ENCODE measurements around the gene MIR17HG.
"Not testable (repeated sequence)": the region's sequence is repeated elsewhere in the genome, so short reads cannot be mapped to it uniquely, and the experiment has no call there.

The MIR17HG gene

GRCh38 chr13:91347996-91348905 lies 764 bp downstream of the MIR17HG start:
- DNase-seq: peak in 12 of 14 donors; percentile 37 to 90 (median 63)

GRCh38 chr13:91348906-91349435 lies 1.5 kb downstream of the MIR17HG start:
- DNase-seq: peak; percentile 18 to 94 (median 82)

GRCh38 chr13:91349992-91350911 lies 2.8 kb downstream of the MIR17HG start:
- no peak for DNase-seq

GRCh38 chr13:91351123-91351522 lies 3.6 kb downstream of the MIR17HG start:
- DNase-seq: no peak

- no peak for DNase-seq
These were observed 4.5 kb downstream of the MIR17HG start for GRCh38 chr13:91351980-91352379.

GRCh38 chr13:91352891-91353290 lies 5.4 kb downstream of the MIR17HG start:
- not testable (repeated sequence) for DNase-seq

- no peak for DNase-seq
These were observed 6.0 kb downstream of the MIR17HG start for GRCh38 chr13:91353494-91353893.

- no peak for DNase-seq
These were observed 7.8 kb downstream of the MIR17HG start for GRCh38 chr13:91355099-91355825.

GRCh38 chr13:91355826-91356710 lies 8.6 kb downstream of the MIR17HG start:
- DNase-seq: no peak

GRCh38 chr13:91356919-91357612 lies 9.6 kb downstream of the MIR17HG start:
- DNase-seq: no peak

- DNase-seq: no peak
These were observed 10.3 kb downstream of the MIR17HG start for GRCh38 chr13:91357613-91358386.

- DNase-seq: no peak
These were observed 10.9 kb downstream of the MIR17HG start for GRCh38 chr13:91358387-91358782.

- DNase-seq: no peak
These were observed 11.6 kb downstream of the MIR17HG start for GRCh38 chr13:91359111-91359510.

- DNase-seq: no peak
These were observed 12.1 kb downstream of the MIR17HG start for GRCh38 chr13:91359631-91360030.

- no peak for DNase-seq
These were observed 12.8 kb downstream of the MIR17HG start for GRCh38 chr13:91360246-91360751.

- DNase-seq: no peak
These were observed 14.3 kb downstream of the MIR17HG start for GRCh38 chr13:91361755-91362271.

GRCh38 chr13:91362908-91363307 lies 15.4 kb downstream of the MIR17HG start:
- no peak for DNase-seq

GRCh38 chr13:91368101-91368500 lies 20.6 kb downstream of the MIR17HG start:
- no peak for DNase-seq

All from C1 segment of cervical spinal cord (tissue), 14 donors.